GM23338 (cell line): ENCODE data around the gene CAMTA1. TPM values are rescaled to one million over a fixed set of nuclear protein-coding genes. Genes with fewer than 3 reads are reported as not detected.

Experiments used
- ATAC-seq: fragments of 200-7000 bp; cut with Tn5 transposase; 3 replicates; pipeline ENCODE4 v1.9.1; 2020
- DNase-seq: peaks from one replicate; pipeline ENCODE4 v3.0.0-alpha.2; 2015; ENCODE audit warnings: low spot score
- H2AFZ ChIP-seq: fragments of 200-600 bp; sonication (generic); 2 replicates; pipeline ENCODE4 v1.8.0; 2016; ENCODE audit warnings: antibody characterized with exemption, mild to moderate bottlenecking, moderate library complexity
- H3F3A ChIP-seq: fragments of 200-600 bp; sonication (generic); replicated peaks from 2 replicates; pipeline ENCODE4 v1.8.0; 2017; ENCODE audit warnings: antibody characterized with exemption, mixed run types, low read depth
- H3K27ac ChIP-seq: fragments of 200-600 bp; sonication (generic); 2 replicates; pipeline ENCODE4 v1.6.1; 2016; ENCODE audit warnings: low read depth
- H3K27me3 ChIP-seq: fragments of 200-600 bp; sonication (generic); 2 replicates; pipeline ENCODE4 v1.8.0; 2016; ENCODE audit warnings: mild to moderate bottlenecking, mixed run types, moderate library complexity; ENCODE audit not compliant: insufficient read depth
- H3K36me3 ChIP-seq: fragments of 200-600 bp; sonication (generic); 2 replicates; pipeline ENCODE4 v1.8.0; 2016; ENCODE audit warnings: mild to moderate bottlenecking; ENCODE audit not compliant: insufficient read depth
- H3K4me1 ChIP-seq: fragments of 200-600 bp; sonication (generic); 2 replicates; pipeline ENCODE4 v1.8.0; 2016; ENCODE audit warnings: mild to moderate bottlenecking, moderate library complexity; ENCODE audit not compliant: insufficient read depth
- H3K4me2 ChIP-seq: fragments of 200-600 bp; sonication (generic); 2 replicates; pipeline ENCODE4 v1.7.1; 2017; ENCODE audit warnings: mixed run types
- H3K4me3 ChIP-seq: fragments of 200-600 bp; sonication (generic); 2 replicates; pipeline ENCODE4 v1.6.1; 2016; ENCODE audit warnings: mixed run types
- H3K79me2 ChIP-seq: fragments of 200-600 bp; sonication (generic); replicated peaks from 2 replicates; pipeline ENCODE4 v1.8.0; 2017; ENCODE audit warnings: mild to moderate bottlenecking; ENCODE audit not compliant: insufficient read depth
- H3K9me2 ChIP-seq: fragments of 200-600 bp; sonication (generic); 2 replicates; pipeline ENCODE4 v1.8.0; 2017; ENCODE audit not compliant: insufficient read depth
- H4K20me1 ChIP-seq: fragments of 200-600 bp; sonication (generic); replicated peaks from 2 replicates; pipeline ENCODE4 v1.8.0; 2017; ENCODE audit warnings: mild to moderate bottlenecking; ENCODE audit not compliant: insufficient read depth
- H3K27ac Mint-ChIP-seq: 2 replicates; pipeline ENCODE4 v1.8.0; 2020; ENCODE audit warnings: inconsistent platforms, mild to moderate bottlenecking, moderate library complexity, mixed read lengths
- H3K27me3 Mint-ChIP-seq: 3 replicates; pipeline ENCODE4 v1.8.0; 2022; ENCODE audit warnings: low read depth, mild to moderate bottlenecking, moderate library complexity, mixed read lengths, inconsistent platforms; ENCODE audit not compliant: insufficient read depth, poor library complexity
- H3K36me3 Mint-ChIP-seq: 3 replicates; pipeline ENCODE4 v1.8.0; 2021; ENCODE audit warnings: low read depth, mild to moderate bottlenecking, inconsistent platforms, moderate library complexity, mixed read lengths
- H3K4me1 Mint-ChIP-seq: 3 replicates; pipeline ENCODE4 v1.8.0; 2020; ENCODE audit warnings: mild to moderate bottlenecking, inconsistent platforms, mixed read lengths
- H3K4me3 Mint-ChIP-seq: 3 replicates; pipeline ENCODE4 v1.8.0; 2021; ENCODE audit warnings: moderate library complexity, mild to moderate bottlenecking, inconsistent platforms, mixed read lengths
- H3K9me3 Mint-ChIP-seq: 3 replicates; pipeline ENCODE4 v1.8.0; 2020; ENCODE audit warnings: moderate library complexity, mild to moderate bottlenecking, inconsistent platforms, mixed read lengths
- STAT1 ChIP-seq: IDR thresholded peaks from one replicate; pipeline ENCODE4 v1.6.1; 2016; ENCODE audit warnings: antibody characterized with exemption; ENCODE audit not compliant: unreplicated experiment
- ZNF114 ChIP-seq: fragments of 250-450 bp; sonication (Bioruptor Pico); IDR thresholded peaks from 2 replicates; pipeline ENCODE4 v1.5.0; 2020; ENCODE audit warnings: mild to moderate bottlenecking, moderate library complexity
- polyA plus RNA-seq: library from polyadenylated mRNA; unstranded; fragments of >200 nt; fragmentation: Nextera tagmentation; extraction: Ambion mirVana; gene quantifications from 2 replicates; pipeline ENCODE4 v1.2.1, GENCODE V29; 2016
- total RNA-seq: library from RNA; depleted of rRNA; stranded (reverse); fragments of >200 nt; shearing (Covaris generic); gene quantifications from 2 replicates; pipeline ENCODE4 v1.2.3, GENCODE V29; 2014
- TF ChIP-seq, protein P1 (sequence below): IDR thresholded peaks from 2 replicates; pipeline ENCODE4 v1.6.1; 2016; ENCODE audit warnings: antibody characterized with exemption
- TF ChIP-seq, protein P2 (sequence below): IDR thresholded peaks from one replicate; pipeline ENCODE4 v1.6.1; 2018; ENCODE audit warnings: antibody characterized with exemption; ENCODE audit not compliant: unreplicated experiment
- TF ChIP-seq, protein P3 (sequence below), 2 experiments: fragments of 200-600 bp in 1 of 2; sonication (generic) in 1 of 2; conservative IDR thresholded peaks; 2 replicates each; pipeline versions ENCODE4 v1.5.1 to v1.6.1; 2016 to 2017; ENCODE audit warnings: antibody characterized with exemption in 2 of 2, low read depth in 2 of 2, mild to moderate bottlenecking in 2 of 2, moderate library complexity in 1 of 2

The CAMTA1 gene
- total and polyA plus RNA-seq, 2 experiments from 2014 or later = 115 to 519 TPM

DNA sequence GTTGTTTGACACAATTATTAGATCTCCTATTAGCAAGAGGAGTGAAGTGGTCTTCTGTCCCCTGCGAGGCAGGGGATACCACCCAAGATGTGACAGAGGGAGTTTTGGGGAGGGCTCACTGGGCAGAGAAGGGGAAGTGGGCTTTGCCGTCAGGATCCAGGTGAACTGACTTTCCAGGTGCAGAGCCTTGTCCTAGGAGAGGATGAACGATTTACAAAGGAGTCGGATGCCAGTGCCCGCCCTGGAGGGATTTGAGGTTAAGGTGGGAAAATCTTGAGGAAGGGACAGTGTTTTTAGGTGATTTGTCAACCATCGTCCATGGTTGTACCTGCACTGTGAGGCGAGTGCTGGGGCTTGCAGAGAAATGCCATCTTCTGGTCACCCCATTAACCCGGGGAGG is 201.0 kb downstream of the CAMTA1 start:
- H3K36me3 Mint-ChIP-seq = no peaks in the 10 kb centered on the region
- Histone ChIP-seq H3K9me2 (no peaks in the 10 kb centered on the region), H3K79me2 (no peaks in the 10 kb centered on the region), H3K4me2 (no peak overlapping the region), H3F3A (no peaks in the 10 kb centered on the region), H2AFZ (no peak overlapping the region), H3K4me1 (no peaks in the 10 kb centered on the region), H3K4me3 (no peak overlapping the region), H3K36me3 (no peaks in the 10 kb centered on the region), H4K20me1 (no peaks in the 10 kb centered on the region), H3K27ac (no peak overlapping the region), H3K27me3 (no peaks in the 10 kb centered on the region)
- DNase-seq = no peak
- H3K4me1 Mint-ChIP-seq = peaks cover 20% of the 10 kb centered on the region
- H3K4me3 Mint-ChIP-seq = no peak overlapping the region
- no peak for ATAC-seq
- TF ChIP-seq, protein P1, sequence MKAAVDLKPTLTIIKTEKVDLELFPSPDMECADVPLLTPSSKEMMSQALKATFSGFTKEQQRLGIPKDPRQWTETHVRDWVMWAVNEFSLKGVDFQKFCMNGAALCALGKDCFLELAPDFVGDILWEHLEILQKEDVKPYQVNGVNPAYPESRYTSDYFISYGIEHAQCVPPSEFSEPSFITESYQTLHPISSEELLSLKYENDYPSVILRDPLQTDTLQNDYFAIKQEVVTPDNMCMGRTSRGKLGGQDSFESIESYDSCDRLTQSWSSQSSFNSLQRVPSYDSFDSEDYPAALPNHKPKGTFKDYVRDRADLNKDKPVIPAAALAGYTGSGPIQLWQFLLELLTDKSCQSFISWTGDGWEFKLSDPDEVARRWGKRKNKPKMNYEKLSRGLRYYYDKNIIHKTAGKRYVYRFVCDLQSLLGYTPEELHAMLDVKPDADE = no peak
- TF ChIP-seq, protein P2, sequence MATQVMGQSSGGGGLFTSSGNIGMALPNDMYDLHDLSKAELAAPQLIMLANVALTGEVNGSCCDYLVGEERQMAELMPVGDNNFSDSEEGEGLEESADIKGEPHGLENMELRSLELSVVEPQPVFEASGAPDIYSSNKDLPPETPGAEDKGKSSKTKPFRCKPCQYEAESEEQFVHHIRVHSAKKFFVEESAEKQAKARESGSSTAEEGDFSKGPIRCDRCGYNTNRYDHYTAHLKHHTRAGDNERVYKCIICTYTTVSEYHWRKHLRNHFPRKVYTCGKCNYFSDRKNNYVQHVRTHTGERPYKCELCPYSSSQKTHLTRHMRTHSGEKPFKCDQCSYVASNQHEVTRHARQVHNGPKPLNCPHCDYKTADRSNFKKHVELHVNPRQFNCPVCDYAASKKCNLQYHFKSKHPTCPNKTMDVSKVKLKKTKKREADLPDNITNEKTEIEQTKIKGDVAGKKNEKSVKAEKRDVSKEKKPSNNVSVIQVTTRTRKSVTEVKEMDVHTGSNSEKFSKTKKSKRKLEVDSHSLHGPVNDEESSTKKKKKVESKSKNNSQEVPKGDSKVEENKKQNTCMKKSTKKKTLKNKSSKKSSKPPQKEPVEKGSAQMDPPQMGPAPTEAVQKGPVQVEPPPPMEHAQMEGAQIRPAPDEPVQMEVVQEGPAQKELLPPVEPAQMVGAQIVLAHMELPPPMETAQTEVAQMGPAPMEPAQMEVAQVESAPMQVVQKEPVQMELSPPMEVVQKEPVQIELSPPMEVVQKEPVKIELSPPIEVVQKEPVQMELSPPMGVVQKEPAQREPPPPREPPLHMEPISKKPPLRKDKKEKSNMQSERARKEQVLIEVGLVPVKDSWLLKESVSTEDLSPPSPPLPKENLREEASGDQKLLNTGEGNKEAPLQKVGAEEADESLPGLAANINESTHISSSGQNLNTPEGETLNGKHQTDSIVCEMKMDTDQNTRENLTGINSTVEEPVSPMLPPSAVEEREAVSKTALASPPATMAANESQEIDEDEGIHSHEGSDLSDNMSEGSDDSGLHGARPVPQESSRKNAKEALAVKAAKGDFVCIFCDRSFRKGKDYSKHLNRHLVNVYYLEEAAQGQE = no peak
- no peak for TF ChIP-seq STAT1
- peaks cover 5% of the 10 kb centered on the region for H3K27me3 Mint-ChIP-seq
- H3K27ac Mint-ChIP-seq = no peak overlapping the region
- H3K9me3 Mint-ChIP-seq = no peaks in the 10 kb centered on the region

DNA sequence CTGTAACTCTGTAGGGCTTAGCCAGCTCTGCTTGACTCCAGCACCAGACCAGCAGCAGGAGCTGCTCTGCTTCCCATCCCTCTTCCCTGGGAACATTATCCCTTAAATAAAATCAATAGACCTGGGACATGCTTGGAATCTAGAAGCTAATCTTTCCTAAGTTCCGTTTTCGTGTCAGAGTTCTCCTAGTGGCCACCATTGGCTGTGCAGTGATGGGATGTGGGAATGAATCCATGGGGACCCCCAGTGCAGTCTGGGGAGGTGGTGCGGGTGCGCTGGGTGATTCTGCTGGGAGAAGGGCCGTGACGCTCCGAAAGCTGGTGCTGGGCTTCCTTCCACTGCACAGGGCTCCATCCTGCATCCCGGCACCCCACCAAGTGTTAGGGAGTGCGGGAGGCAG is 202.7 kb downstream of the CAMTA1 start:
- no peaks in the 10 kb centered on the region for H3K9me2 ChIP-seq
- peak; percentile 52 for DNase-seq
- no peaks in the 10 kb centered on the region for H3K27me3 ChIP-seq
- no peak overlapping the region for H3K4me3 ChIP-seq
- no peak overlapping the region for H2AFZ ChIP-seq
- TF ChIP-seq, protein P3, sequence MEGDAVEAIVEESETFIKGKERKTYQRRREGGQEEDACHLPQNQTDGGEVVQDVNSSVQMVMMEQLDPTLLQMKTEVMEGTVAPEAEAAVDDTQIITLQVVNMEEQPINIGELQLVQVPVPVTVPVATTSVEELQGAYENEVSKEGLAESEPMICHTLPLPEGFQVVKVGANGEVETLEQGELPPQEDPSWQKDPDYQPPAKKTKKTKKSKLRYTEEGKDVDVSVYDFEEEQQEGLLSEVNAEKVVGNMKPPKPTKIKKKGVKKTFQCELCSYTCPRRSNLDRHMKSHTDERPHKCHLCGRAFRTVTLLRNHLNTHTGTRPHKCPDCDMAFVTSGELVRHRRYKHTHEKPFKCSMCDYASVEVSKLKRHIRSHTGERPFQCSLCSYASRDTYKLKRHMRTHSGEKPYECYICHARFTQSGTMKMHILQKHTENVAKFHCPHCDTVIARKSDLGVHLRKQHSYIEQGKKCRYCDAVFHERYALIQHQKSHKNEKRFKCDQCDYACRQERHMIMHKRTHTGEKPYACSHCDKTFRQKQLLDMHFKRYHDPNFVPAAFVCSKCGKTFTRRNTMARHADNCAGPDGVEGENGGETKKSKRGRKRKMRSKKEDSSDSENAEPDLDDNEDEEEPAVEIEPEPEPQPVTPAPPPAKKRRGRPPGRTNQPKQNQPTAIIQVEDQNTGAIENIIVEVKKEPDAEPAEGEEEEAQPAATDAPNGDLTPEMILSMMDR (conservative IDR thresholded peaks at IDR 0.05; ENCODE audit: low read depth in 2 of 2) = peak; percentile 28 to 55
- no peak for TF ChIP-seq ZNF114
- no peaks in the 10 kb centered on the region for H3K79me2 ChIP-seq
- Mint-ChIP-seq H3K27me3 (peaks cover 2% of the 10 kb centered on the region), H3K4me1 (peaks cover 20% of the 10 kb centered on the region), H3K36me3 (no peaks in the 10 kb centered on the region), H3K4me3 (no peak overlapping the region), H3K27ac (no peak overlapping the region), H3K9me3 (no peaks in the 10 kb centered on the region)
- H3K36me3 ChIP-seq = no peaks in the 10 kb centered on the region
- H3K4me1 ChIP-seq = no peaks in the 10 kb centered on the region
- ATAC-seq = peak; percentile 29
- H3K4me2 ChIP-seq = no peak overlapping the region
- H3K27ac ChIP-seq = no peak overlapping the region
- no peaks in the 10 kb centered on the region for H3F3A ChIP-seq
- no peaks in the 10 kb centered on the region for H4K20me1 ChIP-seq
